ENCODE results near the gene ZDHHC17. TPM values are rescaled to one million over a fixed set of nuclear protein-coding genes. Genes with fewer than 3 reads are reported as not detected.
A peak's percentile ranks its signal among the peaks of the same experiment; 100 is the strongest.

The ZDHHC17 gene
- total RNA-seq, 2 experiments from 2014 or later, result 36.4 to 42.6 TPM

DNA sequence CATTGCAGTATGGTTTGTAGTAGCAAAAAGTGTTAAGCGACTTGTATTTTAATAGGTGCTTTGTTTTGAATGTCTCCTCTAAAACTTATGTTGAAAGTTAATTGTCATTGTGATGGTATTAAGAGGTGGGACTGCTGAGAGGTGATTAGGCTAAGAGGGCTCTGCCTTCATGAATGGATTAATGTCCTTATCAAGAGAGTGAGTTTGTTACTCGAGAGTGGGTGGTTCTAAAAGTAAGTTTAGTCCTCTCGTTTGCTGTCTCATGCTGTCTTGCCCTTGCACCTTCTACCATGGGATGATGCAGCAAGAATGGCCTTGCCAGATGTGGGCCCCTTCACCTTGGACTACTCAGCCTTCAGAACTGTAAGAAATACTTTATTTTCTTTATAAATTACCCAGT, 17.4 kb downstream of the ZDHHC17 start:
- no peak overlapping the region for H3K4me3 ChIP-seq (ENCODE audit: low read length)
- POLR2A ChIA-PET, result interaction anchor here (1.6 kb wide), 1 partner anchor 17 kb away, joined by 7 read pairs; the partner anchor contains the start of gene ZDHHC17
- TF ChIP-seq, protein P1, sequence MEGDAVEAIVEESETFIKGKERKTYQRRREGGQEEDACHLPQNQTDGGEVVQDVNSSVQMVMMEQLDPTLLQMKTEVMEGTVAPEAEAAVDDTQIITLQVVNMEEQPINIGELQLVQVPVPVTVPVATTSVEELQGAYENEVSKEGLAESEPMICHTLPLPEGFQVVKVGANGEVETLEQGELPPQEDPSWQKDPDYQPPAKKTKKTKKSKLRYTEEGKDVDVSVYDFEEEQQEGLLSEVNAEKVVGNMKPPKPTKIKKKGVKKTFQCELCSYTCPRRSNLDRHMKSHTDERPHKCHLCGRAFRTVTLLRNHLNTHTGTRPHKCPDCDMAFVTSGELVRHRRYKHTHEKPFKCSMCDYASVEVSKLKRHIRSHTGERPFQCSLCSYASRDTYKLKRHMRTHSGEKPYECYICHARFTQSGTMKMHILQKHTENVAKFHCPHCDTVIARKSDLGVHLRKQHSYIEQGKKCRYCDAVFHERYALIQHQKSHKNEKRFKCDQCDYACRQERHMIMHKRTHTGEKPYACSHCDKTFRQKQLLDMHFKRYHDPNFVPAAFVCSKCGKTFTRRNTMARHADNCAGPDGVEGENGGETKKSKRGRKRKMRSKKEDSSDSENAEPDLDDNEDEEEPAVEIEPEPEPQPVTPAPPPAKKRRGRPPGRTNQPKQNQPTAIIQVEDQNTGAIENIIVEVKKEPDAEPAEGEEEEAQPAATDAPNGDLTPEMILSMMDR (IDR thresholded peaks at IDR 0.05), result no peak
- H3K27me3 ChIP-seq (ENCODE audit: control insufficient read depth in 1 of 2, insufficient read depth in 2 of 2, low read length in 2 of 2), result no peaks in the 10 kb centered on the region
- DNase-seq, result no peak
- Mint-ChIP-seq H3K9me3 (no peaks in the 10 kb centered on the region), H3K4me3 (no peak overlapping the region), H3K27me3 (no peaks in the 10 kb centered on the region), H3K36me3 (ENCODE audit: low read depth) (peaks cover 45% of the 10 kb centered on the region), H3K4me1 (ENCODE audit: low read depth) (peaks cover 87% of the 10 kb centered on the region), H3K27ac (peak overlapping the region; percentile 32)
- intact Hi-C loops (cut with DNase I, micrococcal nuclease), result no loop called here
- no peaks in the 10 kb centered on the region for H3K9me3 ChIP-seq (ENCODE audit: control insufficient read depth in 1 of 2, insufficient read depth in 1 of 2, low read length in 2 of 2)
- no peak overlapping the region for H3K27ac ChIP-seq (ENCODE audit: low read depth in 1 of 2, low read length in 2 of 2)
- peaks cover 9% of the 10 kb centered on the region for H3K4me1 ChIP-seq (ENCODE audit: insufficient read depth, low read length)
- CTCF ChIA-PET, result interaction anchor here (1.4 kb wide), 1 partner anchor 9 kb away, joined by 4 read pairs; no protein-coding TSS in a partner anchor
- no peak for ATAC-seq (ENCODE audit: poor library complexity)
- no peaks in the 10 kb centered on the region for H3K36me3 ChIP-seq (ENCODE audit: insufficient read depth, low read length)

DNA sequence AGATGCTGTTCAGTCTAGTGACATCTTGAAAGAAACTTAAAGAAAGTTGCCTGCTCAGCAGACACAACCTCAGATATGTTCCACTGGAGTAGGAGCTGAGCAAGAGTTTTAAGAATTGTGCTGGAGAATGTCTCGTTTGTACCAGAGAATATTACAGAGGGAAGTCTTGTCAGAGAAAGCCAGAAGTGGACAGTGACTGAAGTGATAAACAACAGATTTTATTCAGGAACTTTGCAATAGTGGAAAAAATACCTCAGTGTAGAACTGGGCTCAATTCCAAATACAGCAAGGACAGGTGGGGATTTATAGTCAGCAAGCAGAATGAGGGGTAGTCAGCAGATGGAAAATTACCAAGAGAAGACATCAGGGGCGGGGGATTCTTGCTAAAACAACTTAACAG, 18.6 kb downstream of the ZDHHC17 start:
- H3K9me3 Mint-ChIP-seq, result no peaks in the 10 kb centered on the region
- H3K27ac ChIP-seq (ENCODE audit: low read depth in 1 of 2, low read length in 2 of 2), result no peak overlapping the region
- POLR2A ChIA-PET, result interaction anchor here (1.6 kb wide), 1 partner anchor 18 kb away, joined by 7 read pairs; the partner anchor contains the start of gene ZDHHC17
- ATAC-seq (ENCODE audit: poor library complexity) (no peak), DNase-seq (no peak)
- TF ChIP-seq, protein P1 (IDR thresholded peaks at IDR 0.05), result no peak
- H3K4me3 ChIP-seq (ENCODE audit: low read length), result no peak overlapping the region
- peaks cover 9% of the 10 kb centered on the region for H3K4me1 ChIP-seq (ENCODE audit: insufficient read depth, low read length)
- peak overlapping the region; percentile 25 for H3K27ac Mint-ChIP-seq
- peaks cover 44% of the 10 kb centered on the region for H3K36me3 Mint-ChIP-seq (ENCODE audit: low read depth)
- intact Hi-C loops (cut with DNase I, micrococcal nuclease), result no loop called here
- no peaks in the 10 kb centered on the region for H3K27me3 Mint-ChIP-seq
- no peak overlapping the region for H3K4me3 Mint-ChIP-seq
- H3K9me3 ChIP-seq (ENCODE audit: control insufficient read depth in 1 of 2, insufficient read depth in 1 of 2, low read length in 2 of 2), result peaks cover 0 to 2% of the 10 kb centered on the region in 2 experiments
- CTCF ChIA-PET, result no interaction called here
- peaks cover 83% of the 10 kb centered on the region for H3K4me1 Mint-ChIP-seq (ENCODE audit: low read depth)
- no peaks in the 10 kb centered on the region for H3K36me3 ChIP-seq (ENCODE audit: insufficient read depth, low read length)
- no peaks in the 10 kb centered on the region for H3K27me3 ChIP-seq (ENCODE audit: control insufficient read depth in 1 of 2, insufficient read depth in 2 of 2, low read length in 2 of 2)

DNA sequence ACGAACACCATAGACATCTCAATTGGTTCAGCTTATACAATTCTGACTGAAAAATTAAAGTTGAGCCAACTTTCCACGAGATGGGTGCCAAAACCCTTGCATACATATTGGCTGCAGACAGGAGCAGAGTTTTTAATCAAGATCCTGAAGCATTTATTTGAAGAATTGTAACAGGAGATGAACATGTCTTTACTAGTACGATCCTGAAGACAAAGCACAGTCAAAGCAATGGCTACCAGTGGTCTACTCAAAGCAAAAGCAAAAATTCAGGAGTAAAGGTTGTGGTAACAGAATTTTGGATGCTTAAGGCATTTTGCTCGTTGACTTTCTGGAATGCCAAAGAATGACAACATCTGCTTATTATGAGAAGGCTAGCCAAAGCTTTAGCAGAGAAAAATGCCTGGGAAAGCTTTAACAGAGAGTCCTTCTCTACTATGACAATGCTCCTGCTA, 20.7 kb downstream of the ZDHHC17 start:
- CTCF ChIA-PET, result no interaction called here

More for the DNA sequence above, 20.7 kb downstream of the ZDHHC17 start:
- Histone ChIP-seq H3K36me3 (ENCODE audit: insufficient read depth, low read length) (no peaks in the 10 kb centered on the region), H3K27ac (ENCODE audit: low read depth in 1 of 2, low read length in 2 of 2) (no peak overlapping the region), H3K4me3 (ENCODE audit: low read length) (no peak overlapping the region), H3K27me3 (ENCODE audit: control insufficient read depth in 1 of 2, insufficient read depth in 2 of 2, low read length in 2 of 2) (no peaks in the 10 kb centered on the region), H3K9me3 (ENCODE audit: control insufficient read depth in 1 of 2, insufficient read depth in 1 of 2, low read length in 2 of 2) (peaks cover 0 to 3% of the 10 kb centered on the region in 2 experiments), H3K4me1 (ENCODE audit: insufficient read depth, low read length) (no peaks in the 10 kb centered on the region)
- H3K4me3 Mint-ChIP-seq, result no peak overlapping the region
- POLR2A ChIA-PET, result interaction anchor here (0.6 kb wide), 1 partner anchor 169 kb away, joined by 3 read pairs; no protein-coding TSS in a partner anchor
- H3K4me1 Mint-ChIP-seq (ENCODE audit: low read depth), result peaks cover 75% of the 10 kb centered on the region
- no peaks in the 10 kb centered on the region for H3K9me3 Mint-ChIP-seq
- TF ChIP-seq, protein P1 (IDR thresholded peaks at IDR 0.05), result no peak
- ATAC-seq (ENCODE audit: poor library complexity), result no peak
- no peak overlapping the region for H3K27ac Mint-ChIP-seq
- intact Hi-C loops (cut with DNase I, micrococcal nuclease), result no loop called here
- DNase-seq, result no peak
- peaks cover 40% of the 10 kb centered on the region for H3K36me3 Mint-ChIP-seq (ENCODE audit: low read depth)
- H3K27me3 Mint-ChIP-seq, result no peaks in the 10 kb centered on the region

Measured in CD4-positive, alpha-beta T cell (primary cell).